Measurements from ENCODE around the gene PACS2.
A peak's percentile ranks its signal among the peaks of the same experiment; 100 is the strongest.
"Not testable (repeated sequence)": the region's sequence is repeated elsewhere in the genome, so short reads cannot be mapped to it uniquely, and the experiment has no call there.

Gene PACS2

DNA sequence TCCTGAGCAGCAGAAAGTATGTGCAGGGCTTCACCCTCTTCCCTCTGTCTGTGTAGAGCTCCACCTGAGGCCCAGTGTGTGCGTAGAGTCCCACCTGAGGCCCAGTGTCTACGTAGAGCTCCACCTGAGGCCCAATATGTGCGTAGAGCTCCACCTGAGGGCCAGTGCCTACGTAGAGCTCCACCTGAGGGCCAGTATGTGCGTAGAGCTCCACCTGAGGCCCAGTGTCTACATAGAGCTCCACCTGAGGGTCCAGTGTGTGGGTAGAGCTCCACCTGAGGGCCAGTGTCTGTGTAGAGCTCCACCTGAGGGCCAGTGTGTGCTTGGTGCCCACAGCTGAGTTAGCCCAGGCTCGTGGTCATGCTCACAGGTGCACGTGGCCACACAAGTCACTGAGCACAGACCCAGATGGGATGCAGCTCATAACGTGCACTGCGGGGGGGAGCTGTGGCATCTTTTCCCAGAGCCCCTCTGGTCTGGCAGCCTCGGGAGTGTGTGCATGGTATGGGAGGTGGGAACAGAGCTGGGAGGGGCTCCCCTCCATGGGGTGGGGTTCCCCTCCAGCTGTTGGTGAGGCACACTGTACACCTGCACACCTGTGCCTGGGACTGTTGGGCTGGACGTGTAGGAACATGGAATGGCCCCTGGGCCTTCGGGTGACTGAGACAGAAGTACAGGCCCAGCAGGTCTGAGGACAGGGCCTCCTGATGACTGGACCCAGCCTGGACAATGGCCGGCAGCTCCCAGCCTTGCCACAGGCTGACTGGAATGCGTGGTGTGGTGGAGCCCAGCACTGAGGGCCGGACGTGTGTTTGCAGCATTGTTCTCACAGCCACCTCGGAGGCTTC lies 20.1 kb downstream of the PACS2 start:
- no peak for DNase-seq

DNA sequence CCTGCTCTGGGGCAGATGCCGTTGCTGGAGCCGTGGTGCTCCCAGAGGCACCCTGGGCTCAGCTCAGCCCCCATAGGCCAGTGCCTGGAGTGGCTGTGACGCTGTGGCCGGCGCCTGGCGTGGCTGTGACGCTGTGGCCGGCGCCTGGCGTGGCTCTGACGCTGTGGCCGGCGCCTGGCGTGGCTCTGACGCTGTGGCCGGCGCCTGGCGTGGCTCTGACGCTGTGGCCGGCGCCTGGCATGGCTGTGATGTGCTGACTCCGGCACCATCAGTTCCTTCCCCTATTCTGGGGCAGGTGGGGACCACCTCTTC lies 20.6 kb downstream of the PACS2 start:
- not testable (repeated sequence) for DNase-seq

DNA sequence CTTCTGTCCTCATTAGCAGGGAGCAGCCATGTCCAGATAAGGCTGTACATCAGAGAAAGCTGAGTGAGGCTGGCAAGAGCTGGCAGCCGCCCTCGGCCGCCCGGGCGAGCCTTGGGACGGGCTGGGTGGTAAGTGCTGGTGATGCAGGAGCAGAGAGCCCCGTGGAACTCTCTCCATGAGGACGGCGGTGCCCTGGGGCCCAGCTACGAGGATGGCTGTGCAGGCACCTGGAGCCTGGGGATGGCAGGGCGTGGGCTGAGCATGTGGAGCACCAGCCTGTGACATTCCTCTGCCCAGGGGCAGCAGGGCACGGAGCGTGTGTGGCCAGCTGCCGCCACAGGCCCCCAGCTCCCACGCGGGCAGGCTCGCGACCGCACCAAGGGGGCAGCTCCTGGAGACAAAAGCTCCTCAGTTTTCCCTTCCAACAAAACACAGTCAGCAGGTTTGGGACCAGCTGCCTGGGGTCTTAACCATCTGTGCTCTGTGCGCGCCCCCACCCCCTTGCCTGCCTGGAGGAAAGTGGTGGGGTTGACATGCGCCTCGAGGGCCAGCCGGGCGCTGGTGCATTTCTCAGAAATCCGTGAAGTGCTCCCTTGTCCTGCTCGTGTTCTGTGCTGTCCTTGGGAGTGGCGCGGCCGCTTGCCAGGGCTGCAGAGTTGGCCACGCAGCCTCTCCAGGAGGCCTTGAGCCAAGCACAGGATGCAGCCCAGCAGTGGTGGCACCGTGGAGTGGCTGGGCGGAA lies 21.4 kb downstream of the PACS2 start:
- no peak for DNase-seq

DNA sequence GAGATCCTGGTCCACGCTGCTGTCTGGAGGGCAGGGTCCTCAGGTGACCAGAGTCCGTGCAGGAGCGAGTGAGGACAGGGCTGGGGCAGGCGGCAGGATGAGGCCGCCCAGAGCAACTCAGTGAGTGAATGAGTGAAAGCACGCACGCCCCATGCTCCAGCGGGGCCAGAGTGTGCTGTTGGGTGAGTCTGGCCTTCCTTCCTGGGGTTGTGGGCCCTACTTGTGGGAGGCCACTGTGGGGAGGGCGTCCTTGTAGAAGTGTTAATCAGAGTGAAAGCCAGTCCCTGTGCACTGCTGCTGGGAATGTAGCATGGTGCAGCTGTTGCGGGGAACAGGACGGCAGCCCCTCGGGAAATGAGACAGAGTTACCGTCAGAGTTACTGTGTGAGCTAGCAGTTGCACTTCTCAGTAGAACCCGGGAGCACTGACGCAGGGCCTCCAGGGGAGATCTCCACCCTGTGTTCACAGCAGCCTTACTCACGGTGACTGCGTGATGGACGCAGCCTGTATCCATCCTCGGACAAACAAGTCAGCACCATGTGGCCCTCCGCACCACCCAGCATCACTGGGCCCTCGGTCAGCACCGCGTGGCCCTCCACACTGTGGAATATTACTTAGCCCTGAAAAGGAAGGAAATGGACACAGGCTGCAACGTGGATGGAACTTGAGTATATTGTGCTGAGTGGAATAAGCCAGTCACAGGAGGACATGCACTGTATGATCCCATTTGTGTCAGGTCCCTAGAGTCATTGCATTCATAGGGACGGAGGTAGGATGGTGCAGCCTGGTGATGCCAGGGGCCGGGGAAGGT lies 22.1 kb downstream of the PACS2 start:
- no peak for DNase-seq

DNA sequence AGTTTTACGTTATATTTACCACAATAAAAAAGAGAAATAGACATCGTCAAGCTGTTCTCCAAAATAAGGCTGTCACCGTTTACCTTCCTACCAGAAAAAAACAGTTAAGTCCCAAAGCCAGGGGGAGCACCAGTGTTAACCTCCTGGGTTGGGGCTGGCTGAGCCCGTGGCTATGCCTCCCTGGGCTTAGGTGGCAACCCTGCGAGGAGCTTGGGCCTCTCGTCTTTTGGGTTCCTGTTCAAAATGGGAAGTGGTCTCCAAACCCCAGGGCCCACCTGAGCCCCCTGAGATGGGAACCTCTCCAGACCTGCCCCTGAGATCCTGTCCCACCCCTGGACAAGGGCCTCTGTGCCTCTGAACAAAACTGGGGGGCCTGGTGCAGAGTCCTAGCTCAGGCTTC lies 22.9 kb downstream of the PACS2 start:
- no peak for DNase-seq

DNA sequence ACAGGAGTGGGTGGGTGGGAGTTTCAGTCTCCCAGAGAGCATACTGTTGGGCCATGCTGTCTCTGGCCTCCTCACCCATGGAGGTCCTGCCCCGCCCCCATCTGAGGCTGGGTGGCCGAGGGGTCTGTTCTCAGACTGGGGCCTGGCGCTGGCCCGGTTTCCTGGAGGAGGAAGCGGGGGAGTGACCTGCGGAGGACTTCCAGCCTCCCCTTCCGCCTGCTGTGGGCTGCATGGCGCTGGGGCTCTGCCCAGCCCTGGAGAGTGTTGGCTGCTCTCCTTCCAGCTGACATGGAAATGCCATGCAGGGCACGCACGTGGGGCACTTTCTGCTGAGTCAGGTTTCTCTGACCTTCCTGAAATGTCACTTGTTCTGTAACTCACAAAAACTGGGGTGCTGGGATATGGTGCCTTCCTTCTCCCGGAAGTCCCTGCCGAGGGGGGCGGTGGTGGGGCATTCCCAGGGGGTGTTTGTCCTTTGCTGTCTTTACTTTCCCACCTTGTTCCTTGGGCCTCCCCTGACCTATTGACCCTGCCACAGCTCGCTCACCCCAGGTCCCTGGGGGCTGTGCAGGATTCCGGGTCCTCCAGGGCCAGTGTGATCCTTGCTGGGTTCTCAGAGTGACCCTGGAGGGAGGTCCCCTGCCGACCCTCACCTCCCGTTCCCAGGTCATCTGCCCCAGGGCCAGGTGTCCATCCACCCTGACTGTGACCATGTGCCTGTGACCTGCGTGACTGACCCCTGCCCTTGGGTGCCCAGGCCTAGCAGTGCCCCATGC lies 23.6 kb downstream of the PACS2 start:
- peak; percentile 14 for DNase-seq

DNA sequence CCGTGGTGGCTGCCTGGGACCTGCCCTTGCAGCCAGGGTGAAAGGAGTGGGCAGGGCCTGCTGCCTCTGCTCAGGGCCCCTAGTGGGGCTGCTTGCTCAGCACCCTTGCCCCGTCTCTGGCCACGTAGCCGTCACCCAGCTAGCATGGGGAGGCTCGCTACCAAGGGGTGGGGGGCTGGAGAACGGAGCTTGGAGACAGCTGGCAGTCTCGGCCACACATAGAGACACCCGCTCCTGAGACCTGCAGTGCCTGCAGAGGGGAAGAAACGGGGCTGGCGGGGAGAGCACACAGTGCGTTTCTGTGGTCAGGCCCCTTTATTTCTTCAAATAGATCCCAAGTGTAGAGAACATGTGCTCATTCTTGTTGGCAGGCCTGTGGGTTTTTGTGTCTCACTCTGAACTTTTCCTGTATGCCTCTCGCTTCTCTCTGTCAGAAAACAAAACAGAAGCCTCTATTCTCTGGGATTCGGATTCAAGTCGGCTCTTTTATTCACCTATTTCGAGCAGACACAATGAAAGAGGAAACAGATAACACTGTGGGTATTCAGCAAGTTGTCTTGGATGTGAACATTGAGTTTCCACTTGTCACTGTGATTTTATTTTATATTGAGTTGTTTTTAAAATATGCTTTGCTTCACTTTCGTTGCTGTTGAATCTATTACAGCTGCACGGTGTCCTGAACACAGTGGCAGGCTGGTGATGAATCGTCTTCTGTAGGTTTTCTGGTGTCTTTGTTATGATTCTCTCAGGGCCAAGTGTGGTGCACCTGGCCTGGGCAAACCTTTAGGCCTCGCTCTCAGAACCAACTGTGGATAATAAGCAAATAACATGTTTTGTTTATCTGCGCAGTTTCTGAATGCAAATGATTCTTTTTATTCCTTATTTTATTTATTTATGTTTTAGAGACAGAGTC lies 26.5 kb downstream of the PACS2 start:
- no peak for DNase-seq

DNA sequence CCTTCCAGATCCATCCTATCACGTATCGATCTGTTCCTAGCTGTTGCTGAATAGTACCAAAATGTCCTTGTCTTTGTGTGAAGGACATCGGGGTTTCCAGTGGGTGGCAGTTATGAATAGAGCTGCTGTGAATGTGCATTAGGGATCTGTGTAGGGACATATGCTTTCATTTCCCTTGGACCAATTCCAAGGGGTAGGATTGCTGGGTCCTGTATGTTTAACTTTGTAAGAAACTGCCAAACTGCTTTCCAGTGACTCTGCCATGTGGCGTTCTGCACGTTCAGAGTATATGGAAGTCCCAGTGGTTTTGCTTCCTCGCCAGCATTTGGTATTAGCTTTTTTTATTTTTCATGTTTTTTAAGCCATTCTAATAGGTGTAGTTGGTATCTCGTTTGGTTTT lies 28.6 kb downstream of the PACS2 start:
- no peak for DNase-seq

DNA sequence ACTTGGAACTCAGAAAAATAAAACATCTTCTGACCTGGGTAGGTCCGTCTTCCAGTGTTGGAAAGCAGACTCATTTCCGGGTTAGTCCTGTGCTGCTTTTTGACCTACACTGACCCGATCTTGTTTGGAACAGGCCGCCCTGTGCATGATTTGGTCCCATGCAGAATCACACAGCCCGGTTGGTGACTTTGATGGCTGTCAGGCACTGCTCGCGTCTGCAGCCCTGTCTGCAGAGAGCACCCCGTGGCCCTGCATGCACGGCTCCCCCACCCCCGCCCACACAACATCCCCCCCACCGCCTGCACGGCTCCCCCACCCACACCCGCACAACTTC lies 31.6 kb downstream of the PACS2 start:
- DNase-seq: no peak

DNA sequence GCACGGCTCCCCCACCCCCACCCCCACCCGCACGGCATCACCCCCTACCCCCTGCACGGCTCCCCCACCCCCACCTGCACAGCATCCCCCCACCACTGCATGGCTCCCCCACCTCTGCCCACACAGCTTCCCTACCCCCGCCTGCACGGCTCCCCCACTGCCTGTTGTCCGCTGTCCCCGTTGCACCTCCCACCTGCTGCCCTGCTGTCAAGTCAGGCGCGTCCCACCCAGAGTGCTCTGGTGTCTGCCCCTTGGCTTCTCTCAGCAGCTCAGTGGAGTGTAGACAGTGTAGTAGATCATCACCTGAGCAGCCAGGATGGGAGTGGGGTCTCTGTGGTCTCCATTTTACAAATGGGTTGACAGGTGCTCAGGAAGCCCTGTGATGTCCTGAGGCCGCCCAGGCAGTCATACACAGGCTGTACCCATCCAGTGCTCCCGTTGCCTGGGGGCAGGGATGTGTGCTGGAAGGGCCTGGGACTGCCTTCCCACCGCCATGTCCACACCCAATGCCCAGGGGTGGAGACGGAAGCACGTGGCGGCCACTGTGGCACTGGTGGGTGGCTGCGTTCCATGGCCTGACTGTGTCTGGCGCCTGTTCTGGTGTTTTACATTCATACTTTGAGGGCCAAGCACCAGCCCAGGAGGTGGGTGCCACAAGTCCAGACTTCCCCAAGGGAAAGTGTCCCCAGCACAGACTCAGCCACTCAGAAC lies 32.5 kb downstream of the PACS2 start:
- no peak for DNase-seq

DNA sequence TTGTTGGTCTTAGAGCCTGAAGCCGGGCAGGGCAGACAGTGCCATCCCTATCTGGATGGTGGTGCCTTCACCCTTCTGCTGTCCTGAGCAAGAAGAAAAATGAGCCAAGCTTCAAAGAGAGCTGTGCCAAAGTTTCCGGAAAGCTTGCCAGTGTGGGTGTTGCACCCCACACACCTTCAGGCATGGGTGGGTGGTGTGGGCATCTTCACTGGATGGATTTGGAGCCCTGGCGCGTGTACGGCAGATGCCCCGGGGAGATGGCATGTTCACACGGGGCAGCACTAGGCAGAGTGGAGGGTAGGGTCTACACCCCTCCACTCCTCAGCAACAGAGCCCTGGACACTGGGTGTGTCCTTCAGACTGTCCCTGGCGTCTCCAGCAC lies 33.0 kb downstream of the PACS2 start:
- no peak for DNase-seq

DNA sequence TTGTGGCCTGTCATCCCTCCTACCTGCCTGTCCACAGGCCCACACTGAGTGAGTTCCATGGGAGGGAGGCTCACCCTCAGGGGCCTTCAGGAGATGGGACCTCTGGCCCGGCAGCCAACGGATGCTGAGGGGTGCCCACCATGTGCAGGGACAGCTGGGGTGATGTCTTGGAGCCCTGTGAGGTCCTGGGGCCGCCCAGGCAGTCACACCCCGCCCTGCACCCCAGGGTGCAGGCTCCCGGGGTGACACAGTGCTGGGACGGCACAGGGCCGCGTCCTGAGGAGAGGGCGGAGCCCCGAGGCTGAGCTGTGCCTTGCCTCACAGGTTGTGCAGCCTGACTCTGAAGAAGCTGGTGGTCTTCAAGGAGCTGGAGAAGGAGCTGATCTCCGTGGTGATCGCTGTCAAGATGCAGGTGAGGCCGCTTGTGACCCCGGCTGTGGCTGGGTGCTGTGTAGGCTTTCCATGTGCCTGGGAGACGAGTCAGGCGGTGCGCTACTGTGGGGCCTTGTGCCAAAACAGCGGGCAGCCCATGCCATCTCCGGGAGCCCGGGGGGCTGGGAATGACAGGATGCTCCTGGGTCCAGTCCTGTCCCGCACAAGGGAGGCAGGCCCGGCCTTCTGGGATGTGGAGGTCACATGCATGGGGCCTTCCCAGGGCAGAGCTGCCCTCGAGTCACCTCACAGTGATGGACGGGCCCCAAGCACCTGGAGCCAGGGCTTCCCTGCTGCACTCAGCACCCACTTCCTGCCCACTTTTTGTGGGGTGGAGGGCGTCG lies 33.8 kb downstream of the PACS2 start:
- no peak for DNase-seq

DNA sequence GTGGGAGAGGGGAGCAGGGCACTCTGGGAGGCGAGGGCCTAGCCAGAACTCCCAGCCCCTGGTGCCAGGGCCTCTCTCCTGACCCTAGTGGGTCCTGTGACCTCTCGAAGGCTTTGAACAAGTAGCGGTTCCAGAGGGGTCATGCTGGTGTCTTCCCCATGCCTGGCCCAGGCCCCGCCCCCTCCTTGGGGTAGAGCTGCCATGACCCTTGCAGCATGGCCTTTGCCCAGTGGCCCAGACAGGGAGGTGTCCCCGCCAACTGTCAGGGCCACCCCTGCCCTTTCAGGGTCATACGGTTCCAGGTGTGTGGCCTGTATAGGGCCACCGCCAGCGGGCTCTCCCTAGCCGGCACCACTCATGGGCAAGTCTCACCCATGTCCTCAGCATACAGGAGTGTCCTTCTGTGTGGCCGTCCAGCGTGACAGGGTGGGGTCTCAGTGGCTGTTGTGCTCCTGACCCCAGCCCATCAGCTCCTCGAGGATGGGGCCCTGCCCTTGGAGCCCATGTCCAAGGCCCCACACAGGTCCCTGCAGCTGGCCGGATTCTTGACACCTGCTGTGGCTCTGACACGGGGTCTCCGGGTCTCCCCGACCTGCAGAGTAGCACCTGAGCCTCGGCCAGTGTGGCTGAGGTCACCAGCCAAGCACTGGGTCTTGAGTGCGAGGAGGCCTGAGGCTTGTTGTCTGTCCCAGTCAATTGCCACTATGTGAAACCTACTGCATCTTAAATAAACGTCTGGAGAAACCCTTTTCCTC lies 34.6 kb downstream of the PACS2 start:
- no peak for DNase-seq

DNA sequence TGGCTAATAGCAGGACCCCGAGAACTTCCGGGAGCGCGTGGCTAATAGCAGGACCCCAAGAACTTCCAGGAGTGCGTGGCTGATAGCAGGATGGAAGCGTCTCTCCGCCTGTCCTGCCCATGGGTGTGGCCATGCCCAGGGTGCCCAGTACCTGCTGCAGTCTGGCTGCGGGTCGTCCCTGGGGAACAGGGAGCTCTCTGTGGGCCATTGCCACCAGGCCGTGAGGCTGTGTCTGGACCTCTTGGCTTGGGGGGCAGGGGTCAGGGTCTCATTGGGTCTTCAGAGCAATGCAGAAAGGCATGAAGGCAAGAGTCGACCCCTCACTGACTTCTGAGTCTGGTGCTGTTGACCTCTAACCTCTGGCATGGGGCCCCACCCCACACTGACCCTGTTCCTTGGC lies 35.4 kb downstream of the PACS2 start:
- no peak for DNase-seq

DNA sequence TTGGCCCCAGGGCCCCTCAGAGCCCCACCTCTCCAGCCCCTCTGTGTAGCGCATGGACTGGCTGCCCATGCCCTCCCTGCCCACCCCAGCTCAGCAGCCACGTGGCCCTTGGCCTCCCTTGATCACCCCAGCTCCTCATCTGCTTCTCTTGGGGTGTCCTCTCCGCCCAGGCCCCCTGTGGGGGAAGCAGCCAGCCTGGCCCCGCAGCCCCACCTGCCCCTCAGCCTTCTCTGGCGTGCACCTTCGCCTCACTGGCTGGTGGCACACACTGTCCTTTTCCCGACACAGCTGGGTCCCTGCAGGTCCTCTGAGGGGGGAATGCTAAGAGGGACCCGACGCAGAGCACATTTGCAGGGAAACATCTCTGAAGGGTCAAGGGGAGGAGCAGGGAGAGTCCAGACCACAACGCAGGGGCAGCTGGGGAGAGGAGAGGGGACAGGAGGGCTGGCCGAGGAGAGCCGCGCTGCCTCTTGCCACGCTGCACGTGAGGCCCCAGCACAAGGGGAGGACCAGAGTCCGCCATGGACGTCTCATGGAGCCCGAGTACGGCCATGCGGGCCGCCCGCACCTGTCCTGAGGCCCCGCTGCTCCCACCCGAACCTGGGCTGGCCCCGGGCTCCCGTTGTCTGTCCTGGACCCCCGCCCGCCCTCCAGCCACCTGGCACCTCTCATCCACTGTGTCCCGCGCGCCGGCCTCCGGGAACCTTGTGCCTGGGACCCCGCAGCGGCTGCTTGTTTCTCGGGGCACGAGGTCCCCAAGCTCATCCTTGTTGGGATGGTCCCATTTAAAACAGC lies 36.1 kb downstream of the PACS2 start:
- no peak for DNase-seq

DNA sequence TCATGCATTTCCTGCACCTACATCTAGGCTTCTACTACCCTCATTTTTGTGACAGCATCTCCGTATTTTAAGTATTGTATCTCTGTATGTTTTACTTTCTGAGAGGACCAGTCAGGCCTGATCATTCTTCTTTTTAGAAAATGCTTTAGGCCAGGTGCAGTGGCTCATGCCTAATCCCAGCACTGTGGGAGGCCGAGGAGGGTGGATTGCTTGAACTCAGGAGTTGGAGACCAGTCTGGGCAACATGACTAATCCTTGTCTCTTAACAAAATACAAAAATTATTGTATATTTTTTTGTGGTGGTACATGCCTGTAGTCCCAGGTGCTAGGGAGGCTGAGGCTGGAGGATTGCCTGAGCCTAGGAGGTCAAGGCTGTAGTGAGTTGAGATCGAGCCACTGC lies 36.9 kb downstream of the PACS2 start:
- no peak for DNase-seq

DNA sequence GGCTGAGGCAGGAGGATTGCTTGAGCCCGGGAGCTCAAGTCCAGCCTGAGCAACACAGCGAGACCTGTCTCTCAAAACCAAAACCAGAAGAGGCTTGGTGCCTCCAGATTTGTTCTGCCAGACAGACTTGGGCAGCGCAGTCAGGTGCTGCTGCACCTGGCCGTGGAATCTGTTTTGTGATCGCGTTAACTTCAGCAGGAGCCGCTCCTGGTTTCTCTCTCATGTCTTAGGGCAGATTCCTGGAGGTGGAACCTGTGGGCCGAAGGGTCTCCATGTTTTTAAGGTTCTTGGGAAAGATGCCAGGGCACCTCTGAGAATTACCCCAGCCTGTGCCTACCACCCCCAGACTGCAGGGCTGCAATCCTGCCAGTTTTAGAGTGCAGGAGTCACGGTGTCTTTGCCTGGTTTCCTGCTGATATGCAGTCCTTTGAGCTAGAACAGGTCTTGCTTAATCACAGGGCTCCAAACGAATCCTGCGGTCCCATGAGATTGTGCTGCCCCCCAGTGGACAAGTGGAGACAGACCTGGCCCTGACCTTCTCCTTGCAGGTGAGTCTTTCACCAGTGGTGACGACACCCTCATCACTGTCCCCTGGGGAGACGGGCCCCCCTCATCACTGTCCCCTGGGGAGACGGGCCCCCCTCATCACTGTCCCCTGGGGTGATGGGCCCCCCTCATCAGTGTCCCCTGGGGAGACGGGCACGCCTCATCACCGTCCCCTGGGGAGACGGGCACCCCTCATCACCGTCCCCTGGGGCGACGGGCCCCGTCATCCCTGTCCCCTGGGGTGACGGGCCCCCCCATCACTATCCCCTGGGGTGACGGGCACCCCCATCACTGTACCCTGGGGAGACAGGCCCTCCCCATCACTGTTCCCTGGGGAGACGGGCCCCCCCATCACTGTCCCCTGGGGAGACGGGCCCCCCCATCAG lies 37.6 kb downstream of the PACS2 start:
- peak; percentile 79 for DNase-seq

DNA sequence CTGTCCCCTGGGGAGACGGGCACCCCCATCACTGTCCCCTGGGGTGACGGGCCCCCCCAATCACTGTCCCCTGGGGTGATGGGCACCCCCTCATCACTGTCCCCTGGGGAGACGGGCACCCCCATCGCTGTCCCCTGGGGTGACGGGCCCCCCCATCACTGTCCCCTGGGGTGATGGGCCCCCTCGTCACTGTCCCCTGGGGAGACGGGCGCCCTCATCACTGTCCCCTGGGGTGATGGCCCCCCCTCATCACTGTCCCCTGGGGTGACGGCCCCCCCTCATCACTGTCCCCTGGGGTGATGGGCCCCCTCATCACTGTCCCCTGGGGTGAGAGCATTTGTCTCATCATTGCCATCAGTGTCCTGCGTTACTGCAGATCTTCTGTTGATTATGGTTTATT lies 38.6 kb downstream of the PACS2 start:
- no peak for DNase-seq

All from inflammatory macrophage treated with lipopolysaccharide for 4 hours (primary cell).